DMS53 treated with DMSO at 0.1 percent for 48 hours (cell line): ENCODE measurements around the gene BCL2.

Source experiments
- DNase-seq: peaks from one replicate; lab custom pipeline; 2025; ENCODE audit not compliant: unreplicated experiment; lab: John Stamatoyannopoulos, UW

Gene BCL2

GRCh38 chr18:63329431-63330145, 10.0 kb upstream of the BCL2 start:
- DNase-seq = no peak

GRCh38 chr18:63326011-63326410, 6.4 kb upstream of the BCL2 start:
- DNase-seq = no peak

- no peak for DNase-seq
Observed at GRCh38 chr18:63325086-63325686, 5.6 kb upstream of the BCL2 start.

- peak; percentile 94 for DNase-seq
Observed at GRCh38 chr18:63322908-63323634, 3.5 kb upstream of the BCL2 start.

DNA sequence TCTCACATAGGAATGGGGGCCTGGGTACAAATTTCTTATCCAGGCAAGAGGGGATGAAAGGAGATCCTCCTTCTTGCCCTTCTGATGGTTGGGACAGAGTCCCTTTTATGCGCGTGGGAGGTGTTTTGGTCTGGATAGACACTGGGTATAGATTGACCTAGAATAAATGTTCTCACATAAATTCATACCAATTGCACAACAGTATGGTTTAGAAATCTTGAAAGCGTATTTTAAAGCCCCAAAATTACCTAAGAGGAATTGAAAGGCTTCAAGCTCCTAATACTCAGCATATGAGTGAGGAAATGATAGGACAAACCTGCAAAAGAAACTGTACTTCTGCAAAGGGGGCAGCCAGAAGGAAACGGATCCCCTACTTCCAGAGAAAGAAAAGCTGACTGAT, 2.6 kb upstream of the BCL2 start:
- DNase-seq = no peak

- DNase-seq = peak; percentile 22
Observed at GRCh38 chr18:63321291-63321690, 1.7 kb upstream of the BCL2 start.

DNA sequence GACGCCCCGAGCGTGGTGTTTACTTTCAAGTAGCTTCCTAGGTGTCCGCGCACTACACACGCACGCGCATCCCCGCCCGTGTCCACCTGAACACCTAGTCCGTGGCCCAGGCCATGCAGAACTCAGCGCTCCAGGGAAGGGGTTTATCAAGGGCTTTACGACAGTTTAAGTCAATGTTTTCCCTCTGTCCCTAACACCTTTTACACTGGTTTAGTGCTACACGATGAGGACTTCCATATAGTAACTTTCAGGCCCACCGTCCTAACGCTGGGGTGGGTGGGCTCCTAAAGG, 1.4 kb upstream of the BCL2 start:
- no peak for DNase-seq

GRCh38 chr18:63320123-63320974, 780 bp upstream of the BCL2 start:
- peak; percentile 93 for DNase-seq

DNA sequence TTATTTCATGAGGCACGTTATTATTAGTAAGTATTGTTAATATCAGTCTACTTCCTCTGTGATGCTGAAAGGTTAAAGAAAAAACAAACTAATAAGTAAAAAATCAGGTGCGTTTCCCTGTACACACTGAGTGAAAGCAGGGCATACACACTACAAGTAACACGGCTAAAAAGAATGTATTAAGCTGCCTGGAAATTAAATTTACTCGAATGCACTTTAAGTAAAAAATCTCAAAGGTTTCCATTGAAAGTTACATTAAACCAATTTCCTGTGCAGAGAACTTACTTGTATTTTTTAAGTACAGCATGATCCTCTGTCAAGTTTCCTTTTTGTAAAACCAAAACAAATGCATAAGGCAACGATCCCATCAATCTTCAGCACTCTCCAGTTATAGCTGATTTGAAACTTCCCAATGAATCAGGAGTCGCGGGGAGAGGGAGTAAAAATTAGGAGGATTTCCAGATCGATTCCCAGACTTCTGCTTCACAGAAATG, 633 bp downstream of the BCL2 start:
- peak; percentile 58 for DNase-seq

DNA sequence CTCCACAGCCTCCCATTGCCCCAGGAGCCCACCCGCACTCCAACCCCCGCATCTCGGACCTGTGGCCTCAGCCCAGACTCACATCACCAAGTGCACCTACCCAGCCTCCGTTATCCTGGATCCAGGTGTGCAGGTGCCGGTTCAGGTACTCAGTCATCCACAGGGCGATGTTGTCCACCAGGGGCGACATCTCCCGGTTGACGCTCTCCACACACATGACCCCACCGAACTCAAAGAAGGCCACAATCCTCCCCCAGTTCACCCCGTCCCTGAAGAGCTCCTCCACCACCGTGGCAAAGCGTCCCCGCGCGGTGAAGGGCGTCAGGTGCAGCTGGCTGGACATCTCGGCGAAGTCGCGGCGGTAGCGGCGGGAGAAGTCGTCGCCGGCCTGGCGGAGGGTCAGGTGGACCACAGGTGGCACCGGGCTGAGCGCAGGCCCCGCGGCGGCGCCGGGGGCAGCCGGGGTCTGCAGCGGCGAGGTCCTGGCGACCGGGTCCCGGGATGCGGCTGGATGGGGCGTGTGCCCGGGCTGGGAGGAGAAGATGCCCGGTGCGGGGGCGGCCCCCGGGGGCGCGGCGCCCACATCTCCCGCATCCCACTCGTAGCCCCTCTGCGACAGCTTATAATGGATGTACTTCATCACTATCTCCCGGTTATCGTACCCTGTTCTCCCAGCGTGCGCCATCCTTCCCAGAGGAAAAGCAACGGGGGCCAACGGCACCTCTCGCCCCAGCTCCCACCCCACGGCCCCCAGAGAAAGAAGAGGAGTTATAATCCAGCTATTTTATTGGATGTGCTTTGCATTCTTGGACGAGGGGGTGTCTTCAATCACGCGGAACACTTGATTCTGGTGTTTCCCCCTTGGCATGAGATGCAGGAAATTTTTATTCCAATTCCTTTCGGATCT, 1.3 kb downstream of the BCL2 start:
- peak; percentile 96 for DNase-seq

DNA sequence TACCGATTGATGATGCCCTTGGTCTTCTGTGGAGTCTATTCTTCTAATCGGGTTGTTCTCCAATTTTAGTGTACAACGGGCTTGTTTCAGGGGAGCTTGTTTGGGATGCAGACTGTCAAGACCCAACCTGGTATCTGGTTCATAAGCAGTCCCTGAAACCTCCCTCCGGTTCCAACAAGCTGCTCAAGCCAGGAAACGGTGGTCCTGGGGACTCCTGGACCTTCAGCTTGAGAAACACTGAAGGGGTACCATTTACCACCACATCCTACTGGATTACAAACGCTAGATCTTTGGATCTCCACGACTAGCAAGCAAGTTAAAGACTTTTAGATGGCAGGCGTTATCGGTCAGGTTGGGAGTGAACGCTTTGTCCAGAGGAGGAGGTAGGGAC, 2.0 kb downstream of the BCL2 start:
- peak; percentile 72 for DNase-seq

- peak; percentile 31 for DNase-seq
Observed at GRCh38 chr18:63316612-63317555, 2.7 kb downstream of the BCL2 start.

DNA sequence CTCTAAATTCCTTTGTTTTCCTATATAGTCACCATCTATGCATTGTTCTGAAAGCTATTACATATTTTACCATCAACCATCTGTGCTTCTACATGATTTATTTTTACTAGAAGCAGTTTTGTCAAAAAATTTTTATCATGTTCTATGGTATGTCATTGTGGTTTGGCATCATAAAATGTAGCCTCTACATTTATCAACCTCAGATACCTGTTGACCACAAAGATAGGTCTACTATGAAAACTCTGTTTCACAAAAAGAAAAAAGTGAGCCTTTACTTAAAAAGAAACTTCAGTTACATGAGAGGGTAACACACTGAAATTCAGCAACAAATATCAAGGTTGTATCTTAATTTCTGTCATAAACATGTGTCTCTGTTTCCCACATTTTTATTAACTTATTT, 3.7 kb downstream of the BCL2 start:
- DNase-seq = no peak

- DNase-seq = no peak
Observed at GRCh38 chr18:63315131-63315662, 4.4 kb downstream of the BCL2 start.

DNA sequence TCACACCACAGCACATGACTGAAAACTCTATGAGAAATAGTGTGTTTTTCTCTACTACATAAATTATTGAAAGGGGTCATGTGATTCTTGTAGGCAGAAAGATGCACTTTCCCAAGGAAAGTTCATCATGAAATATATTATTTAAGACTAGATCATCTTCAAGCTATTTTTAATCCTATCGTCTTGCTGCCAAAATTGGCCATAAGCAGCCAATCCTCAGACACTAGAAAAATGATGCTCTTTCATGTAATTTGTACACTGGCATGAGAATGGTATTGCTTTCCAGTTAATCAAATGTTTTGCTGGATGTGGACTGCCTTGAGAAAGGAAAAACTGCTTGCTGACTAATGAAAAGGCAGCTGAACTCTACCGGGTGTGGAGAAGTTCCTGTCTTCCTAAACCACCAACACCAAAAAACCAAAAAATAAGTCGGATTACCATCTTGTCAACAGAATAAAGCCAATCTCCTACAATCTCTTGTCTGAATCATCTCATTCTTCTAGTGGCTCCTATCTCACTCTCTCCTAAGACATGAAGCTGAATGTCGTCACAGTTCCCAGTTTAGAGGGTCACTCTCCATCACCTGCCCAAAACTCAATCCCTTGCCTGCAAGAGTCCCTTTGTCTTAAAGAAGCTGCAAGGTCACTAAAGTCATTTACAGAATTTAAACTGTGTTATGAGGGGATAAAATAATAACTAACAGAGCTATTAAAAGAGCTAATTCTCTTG, 5.3 kb downstream of the BCL2 start:
- DNase-seq = no peak

GRCh38 chr18:63313396-63313917, 6.1 kb downstream of the BCL2 start:
- no peak for DNase-seq

DNA sequence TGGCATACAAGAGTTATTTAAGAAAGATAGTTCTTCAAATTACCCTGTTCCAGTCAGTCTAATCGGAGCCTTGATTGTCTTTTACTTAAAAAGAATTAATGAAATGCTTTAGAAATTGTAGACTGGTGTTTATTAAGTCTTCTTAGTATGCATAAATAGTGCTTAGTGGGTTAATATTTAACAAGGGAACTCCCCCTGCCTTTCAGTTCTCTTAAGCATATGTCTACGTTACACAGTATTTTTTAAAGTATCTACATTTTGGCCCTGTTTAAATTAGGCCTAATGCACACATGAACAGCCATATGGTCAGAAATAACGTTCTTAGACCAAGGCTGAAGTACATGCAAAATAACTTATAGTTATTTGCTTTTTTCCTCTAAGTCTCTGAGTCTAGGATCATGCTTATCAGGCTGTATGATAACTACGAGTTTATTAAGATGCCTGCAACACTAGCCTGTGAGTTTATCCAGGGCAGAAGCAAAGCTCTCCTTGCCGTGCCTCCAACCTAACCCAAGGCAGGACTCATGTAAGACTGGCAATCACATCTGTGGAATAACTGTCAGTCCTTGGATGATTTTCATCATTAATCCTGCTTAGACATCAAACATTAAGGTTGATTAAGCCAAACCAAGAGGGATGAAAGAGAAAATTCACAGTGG, 6.7 kb downstream of the BCL2 start:
- no peak for DNase-seq

GRCh38 chr18:63312019-63312409, 7.6 kb downstream of the BCL2 start:
- no peak for DNase-seq
